GM19193 (cell line): ENCODE results near the gene MOV10L1.

Source experiments
- POLR2A ChIP-seq: IDR thresholded peaks from 4 replicates; pipeline ENCODE4 v1.6.1; 2011; ENCODE audit not compliant: insufficient read depth, insufficient read length; ENCODE audit errors: extremely low read depth

MOV10L1 gene

DNA sequence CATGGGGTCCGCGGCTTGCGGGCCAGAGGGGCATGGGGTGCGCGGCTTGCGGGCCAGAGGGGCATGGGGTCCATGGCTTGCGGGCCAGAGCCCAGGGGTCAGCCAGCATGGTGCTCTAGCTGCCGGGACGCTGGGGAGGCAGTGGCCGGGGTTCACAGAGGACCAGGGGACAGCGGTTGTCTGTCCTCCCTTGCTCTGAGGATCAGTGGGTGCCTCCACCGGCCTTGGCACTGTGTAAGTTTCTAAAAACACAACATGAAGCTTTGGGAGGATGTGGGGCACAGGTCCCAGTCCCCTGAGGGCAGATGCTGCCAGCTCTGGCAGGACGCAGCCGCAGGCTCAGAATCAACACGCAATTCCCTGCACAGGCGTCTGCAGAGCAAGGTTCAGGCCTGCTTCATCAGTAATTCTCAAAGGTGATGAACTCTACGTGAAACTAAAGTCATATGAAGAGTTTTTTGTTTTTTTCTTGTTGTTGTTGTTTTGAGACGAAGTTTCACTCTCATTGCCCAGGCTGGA is 7.5 kb upstream of the MOV10L1 start:
- TF ChIP-seq POLR2A: no peak

DNA sequence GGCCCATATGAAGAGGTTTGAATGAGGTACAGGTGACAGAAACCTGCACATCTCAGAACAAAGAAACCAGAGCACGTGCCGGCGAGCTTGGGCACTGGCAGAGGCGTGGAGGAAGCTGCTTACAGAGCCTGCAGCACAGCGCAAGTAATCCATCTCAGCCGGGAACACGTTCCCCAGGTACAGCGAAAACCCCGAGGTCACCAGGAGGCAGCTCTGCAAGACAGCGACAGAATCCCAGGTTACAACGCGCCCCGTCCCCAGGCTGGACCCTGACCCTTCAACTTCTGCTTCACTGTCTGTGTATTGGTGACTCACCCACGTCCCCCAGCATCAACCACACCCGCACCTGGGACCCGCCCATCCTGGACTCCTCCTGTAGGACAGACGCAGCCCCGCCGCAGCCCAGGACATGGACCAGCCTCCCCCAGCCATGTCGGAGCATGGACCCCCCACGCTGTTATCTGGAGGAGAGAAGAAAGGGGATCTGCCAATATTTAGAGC is 6.8 kb upstream of the MOV10L1 start:
- TF ChIP-seq POLR2A: no peak

DNA sequence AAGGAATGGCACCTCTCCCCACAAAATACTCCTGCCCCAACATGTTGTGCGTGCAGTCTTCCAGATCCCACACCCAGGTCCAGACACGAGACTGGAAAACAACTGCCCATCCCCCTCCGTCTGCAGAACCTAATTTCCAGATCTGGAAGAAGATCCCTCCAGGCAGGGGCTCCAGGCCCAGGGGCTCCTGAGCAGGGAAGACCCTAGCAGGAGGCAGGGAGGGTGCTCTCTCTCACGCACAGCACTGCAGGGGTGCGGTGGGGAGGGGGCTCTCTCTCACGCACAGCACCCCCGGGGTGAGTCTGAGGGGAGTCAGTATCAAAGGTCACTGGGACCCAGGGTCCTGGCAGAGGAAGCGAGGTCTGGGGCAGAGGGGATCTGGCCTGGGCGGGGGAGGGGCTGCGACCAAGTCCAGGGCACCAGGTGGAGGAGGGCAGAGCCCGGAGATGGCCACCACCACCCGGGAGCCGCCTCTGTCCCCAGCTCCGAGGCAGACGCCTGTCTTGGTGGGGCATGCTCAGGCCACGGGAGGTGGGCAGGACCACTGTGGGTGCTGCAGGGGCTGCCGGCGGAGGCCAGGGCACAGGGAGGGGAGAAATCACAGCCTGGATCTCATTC is 6.2 kb upstream of the MOV10L1 start:
- TF ChIP-seq POLR2A: no peak

DNA sequence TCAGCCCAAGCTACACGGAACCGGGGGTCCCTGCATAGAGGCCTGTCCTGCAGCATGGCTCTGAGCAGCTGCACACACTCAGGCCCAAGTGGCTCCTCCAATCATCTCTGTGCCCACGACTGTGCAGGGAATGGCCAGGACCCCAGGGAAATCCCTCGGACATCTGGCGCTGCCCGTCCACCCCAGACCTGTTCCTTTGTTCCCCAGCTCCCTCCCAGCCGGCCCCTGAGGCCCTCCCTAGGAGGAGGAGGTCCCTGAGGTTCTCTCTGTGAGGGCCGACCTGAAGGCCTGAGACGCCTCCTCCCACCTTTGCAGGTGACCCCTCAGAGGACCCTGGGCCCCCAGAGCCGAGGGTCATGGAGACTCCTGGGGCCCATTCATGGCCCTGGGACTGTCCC is 5.7 kb upstream of the MOV10L1 start:
- no peak for TF ChIP-seq POLR2A

DNA sequence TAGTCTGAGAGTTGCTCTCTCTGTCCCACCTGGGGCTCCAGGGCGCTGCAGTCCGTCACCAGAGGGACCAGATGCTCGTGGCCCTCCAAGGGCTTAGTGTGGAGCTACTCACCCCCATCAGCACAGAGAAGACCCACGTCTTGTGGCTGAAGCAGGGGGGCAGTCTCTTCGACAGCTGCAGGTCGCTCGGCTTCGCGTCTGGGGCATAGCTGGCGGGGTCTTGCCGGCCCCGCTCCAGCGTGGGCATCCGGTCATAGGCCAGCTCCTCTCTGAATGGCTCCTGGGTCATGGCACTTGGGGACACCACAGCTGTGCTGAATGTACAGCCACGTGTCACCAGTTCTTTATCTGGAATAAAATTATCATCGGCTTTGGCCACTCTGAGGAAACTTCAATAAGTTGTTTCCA is 5.2 kb upstream of the MOV10L1 start:
- no peak for TF ChIP-seq POLR2A

DNA sequence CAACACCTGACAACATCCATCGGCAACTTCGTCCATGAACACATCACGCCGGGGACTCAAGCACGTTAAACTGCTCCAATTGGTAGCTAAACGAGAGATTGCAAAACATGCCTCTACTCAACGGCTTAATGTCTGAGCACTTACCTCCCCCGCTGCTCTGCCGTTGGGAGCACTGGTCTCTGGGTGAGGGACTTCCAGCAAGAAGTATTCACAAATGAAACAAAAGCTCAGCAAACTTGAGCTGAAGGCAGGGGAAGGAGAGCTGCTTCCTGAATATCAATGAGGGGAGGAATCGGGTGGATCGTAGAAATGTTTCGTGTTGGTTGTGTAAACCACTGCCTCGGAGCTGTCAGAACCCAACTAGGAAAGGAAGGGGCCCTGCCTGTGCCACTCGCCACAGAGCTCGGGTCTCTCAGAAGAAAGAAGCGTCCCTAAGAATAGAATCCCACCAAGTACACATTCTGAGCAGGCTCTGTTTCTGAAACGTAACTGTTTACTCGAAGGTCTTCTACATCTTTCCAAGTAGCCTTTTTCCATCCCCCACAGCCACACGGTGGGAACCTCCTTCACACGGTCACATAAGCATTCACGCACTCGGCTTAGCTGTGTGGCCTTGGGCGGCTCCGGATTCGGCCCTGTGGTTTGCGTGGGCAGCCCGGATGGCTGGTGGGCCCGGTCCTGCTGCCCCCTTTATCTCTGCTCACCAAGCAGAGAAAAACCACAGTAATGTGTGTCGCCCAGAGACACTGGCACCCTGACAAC is 4.4 kb upstream of the MOV10L1 start, which contains the start of gene MLC1:
TSS of gene MLC1 (minus strand) at position 216 of the 762 bp plus-strand sequence. CDS start 524 bp downstream, outside the sequence.
- no peak for TF ChIP-seq POLR2A

DNA sequence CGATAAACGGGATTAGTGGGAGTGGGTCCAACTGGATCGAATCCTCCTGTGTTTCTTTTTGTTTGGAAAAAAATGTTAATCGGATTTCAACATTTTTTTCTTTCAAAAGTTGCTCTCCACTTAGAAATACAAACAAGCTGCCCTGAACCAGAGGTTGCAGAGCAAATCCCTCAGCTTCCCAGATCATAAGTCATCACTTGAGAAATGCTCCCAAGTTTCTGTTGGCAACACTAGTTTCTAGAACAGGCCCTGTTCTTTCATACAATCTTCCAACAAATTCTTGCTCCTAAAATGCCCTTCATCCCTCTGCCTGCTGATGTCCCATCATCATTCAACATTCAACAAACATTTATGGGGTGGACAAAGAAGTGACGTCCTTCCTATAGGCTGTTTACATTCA is 3.3 kb upstream of the MOV10L1 start:
- TF ChIP-seq POLR2A: no peak

DNA sequence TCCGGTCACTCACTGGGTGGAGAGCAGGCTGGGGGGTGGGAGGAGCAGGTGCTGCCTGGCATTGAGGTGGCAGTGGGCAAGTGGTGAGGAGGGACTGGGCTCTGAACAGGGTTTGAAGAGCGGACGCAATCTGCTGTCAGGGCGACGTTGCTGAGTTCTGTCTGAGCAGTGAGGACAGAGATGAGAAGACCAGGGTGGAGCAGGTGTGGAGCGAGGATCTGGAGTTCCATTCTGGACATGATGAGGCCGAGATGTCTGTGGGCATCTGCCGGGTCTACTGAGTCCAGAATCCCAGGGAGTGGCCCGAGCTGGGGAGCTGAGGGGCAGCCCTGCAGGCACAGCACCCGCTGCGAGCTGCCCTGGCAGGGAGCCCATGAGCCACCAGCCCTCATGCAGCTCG is 2.2 kb upstream of the MOV10L1 start:
- no peak for TF ChIP-seq POLR2A

DNA sequence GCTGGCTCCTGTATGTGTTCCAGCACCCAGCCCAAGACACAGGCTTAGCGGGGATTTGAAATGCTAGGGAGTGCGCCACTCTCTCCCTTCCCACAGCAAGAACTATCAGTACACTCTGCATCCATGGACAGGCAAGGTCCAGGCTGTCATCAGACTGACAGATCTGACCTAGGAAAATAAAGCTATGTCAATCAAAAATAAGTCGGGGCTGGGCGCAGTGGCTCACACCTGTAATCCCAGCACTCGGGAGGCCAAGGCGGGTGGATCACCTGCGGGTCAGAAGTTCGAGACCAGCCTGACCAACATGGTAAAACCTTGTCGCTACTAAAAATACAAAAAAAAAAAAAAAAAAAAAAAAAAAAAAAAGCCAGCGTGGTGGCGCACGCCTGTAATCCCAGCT is 1.7 kb upstream of the MOV10L1 start:
- no peak for TF ChIP-seq POLR2A

DNA sequence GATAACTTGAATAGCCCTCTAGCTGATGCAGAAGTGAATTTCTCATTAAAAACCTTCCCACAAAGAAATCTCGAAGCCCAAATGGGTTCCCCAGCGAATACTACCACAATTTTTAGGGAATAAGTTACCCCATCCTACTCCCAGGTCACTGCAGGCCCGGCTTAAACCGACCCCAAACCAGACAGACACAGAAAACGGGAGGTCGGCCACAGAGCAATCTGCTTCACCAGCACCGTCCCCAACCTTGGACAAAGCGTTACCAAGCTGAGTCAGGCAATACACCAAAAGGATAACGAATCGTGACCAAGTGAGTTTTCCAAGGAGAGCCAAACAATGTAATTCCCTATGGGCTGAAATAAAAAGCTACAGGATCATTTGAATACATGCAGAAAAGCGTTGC is 575 bp upstream of the MOV10L1 start:
- TF ChIP-seq POLR2A: no peak

DNA sequence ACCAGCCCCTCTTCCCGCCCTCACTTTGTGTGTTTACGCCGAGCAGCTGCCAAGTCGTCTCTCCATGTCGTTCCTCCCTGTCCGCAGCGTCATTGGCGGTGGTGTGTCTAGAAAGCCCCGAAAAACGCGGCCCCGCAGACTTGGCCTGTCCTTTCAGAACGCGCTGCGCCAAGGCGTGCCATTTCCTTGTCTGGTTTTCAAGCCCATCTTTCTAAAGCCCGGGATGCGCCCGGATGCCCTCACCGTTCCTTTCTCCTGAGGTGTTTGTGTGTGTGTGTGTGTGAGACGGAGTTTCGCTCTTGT is 557 bp downstream of the MOV10L1 start:
- no peak for TF ChIP-seq POLR2A

DNA sequence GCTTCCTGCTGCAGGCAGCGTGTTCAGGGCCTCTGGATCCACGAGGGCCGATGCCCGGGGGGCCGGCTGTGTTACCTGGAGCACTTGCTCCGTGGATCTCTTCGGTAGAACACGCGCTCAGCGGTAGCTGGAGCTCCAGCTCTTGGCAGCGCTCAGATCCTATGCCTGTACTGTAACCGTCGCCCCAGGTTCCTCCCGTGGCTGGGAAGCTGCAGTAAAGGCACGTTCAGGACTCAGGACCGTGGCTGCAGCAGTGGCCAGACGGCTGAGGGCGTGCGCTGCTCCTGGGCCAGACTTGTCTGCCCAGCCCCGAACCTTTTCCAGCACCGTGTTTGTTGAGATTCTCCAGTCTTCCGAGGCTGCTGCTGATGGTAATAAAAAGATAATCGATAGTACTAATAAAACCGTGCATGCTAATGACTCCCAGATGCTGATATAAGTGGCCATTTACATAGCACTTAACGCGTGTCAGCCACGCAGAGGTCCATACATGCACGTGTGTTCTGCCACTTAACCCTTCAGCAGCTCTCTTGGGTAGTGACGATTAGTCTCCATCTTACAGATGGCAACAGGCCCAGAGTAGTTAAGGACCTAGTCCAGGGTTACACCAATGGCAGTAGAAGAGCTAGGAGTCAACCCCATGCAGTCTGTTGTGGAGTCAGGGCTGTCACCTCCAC is 1.4 kb downstream of the MOV10L1 start:
- no peak for TF ChIP-seq POLR2A

DNA sequence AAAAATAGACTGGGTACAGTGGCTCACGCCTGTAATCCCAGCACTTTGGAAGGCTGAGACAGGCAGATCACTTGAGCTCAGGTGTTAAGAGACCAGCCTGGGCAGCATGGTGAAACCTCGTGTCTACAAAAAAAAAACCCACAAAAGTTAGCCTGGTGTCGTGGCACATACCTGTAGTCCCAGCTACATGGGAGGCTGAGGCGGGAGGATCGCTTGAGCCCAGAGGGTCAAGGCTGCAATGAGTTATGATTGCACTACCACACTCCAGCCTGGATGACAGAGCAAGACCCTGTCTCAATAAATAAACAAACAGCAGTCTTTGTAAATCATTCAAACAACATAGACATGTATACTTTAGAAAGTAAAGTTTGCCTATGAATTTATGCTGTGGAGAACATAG is 2.5 kb downstream of the MOV10L1 start:
- no peak for TF ChIP-seq POLR2A

DNA sequence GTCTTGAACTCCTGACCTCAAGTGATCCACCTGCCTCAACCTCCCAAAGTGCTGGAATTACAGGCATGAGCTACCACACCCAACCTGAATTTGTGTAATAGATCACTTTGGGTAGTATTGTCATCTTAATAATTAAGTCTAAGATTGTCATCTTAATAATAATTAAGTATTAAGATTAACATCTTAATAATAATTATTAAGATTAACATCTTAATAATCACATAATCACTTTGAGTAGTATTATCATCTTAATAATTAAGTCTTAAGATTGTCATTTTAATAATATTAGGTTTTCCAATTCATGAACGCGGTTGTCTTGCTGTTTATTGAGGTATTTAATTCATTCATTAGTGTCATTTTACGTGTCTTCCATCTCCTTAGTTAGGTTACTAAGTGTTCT is 8.2 kb downstream of the MOV10L1 start:
- no peak for TF ChIP-seq POLR2A

DNA sequence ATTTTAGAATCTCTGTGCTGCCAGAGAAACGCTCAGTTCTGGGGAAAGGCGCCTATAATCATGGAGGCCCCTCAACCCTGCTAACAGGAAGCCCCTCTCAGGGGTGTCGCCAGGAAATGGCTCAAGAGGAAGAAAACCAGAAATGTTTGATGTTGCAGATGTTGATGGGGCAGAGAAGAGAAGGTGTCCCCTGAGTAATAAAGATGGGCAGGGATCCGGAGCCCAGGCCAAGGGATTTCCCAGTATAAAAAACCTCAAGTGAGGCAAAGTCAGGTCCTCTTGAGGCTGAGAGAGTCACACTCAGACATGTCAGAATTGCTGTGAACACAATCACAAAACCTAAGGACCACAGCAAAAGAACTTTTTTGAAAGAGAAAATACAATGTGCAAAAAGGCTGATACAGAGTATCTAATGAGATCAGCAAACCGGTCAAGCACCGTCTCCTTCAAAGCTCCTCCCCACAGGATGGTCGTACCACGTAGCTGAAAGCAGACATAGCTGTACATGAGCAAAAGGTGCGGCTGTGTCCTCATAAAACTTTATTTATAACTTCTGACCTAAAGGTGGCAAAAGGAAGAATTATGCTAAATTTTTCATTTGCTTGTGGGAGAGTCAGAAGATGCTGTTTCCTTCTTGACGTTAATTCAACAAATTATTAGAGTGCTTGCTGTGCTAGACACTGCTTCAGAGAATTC is 12.2 kb downstream of the MOV10L1 start:
- no peak for TF ChIP-seq POLR2A
